Stimulated activated CD4-positive, alpha-beta T cell treated with anti-CD3 and anti-CD28 coated beads, Interleukin-15, amount 100 ng/mL, for 1 hour (primary cell): ENCODE measurements around the gene MRPS30.
"Not testable (repeated sequence)": the region's sequence is repeated elsewhere in the genome, so short reads cannot be mapped to it uniquely, and the experiment has no call there.

Source experiments
- DNase-seq, 2 donors: peaks; one replicate each; pipeline ENCODE4 v3.0.0-alpha.2; 2020; ENCODE audit warnings: low read depth in 1 of 2, low spot score in 1 of 2

MRPS30 gene

GRCh38 chr5:44814761-44815160 is 6.0 kb downstream of the MRPS30 start:
- no peak for DNase-seq

GRCh38 chr5:44821164-44821563 is 12.4 kb downstream of the MRPS30 start:
- no peak for DNase-seq

DNA sequence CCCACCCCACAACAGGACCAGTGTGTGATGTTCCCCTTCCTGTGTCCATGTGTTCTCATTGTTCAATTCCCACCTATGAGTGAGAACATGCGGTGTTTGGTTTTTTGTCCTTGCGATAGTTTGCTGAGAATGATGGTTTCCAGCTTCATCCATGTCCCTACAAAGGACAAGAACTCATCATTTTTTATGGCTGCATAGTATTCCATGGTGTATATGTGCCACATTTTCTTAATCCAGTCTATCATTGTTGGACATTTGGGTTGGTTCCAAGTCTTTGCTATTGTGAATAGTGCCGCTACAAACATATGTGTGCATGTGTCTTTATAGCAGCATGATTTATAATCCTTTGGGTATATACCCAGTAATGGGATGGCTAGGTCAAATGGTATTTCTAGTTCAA is 15.9 kb downstream of the MRPS30 start:
- DNase-seq, result not testable (repeated sequence)

DNA sequence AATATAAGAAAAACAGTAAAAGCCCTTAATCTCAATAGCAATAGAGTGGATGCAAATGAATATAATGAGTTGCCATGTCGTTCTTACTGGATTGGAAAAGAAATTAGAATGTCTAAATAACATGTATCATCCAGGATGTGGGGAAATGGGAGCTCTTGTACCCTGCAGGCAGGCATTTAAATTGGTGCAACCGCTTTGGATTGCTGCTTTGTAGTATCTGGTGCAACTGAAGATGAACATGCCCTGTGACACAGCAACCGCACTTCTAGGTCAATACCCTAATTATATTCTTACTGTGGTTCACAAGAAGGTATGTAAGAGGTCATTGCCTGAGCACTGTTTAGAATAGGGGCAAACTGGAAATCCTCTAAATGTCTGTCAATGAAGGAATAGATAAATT is 18.9 kb downstream of the MRPS30 start:
- DNase-seq, result no peak

DNA sequence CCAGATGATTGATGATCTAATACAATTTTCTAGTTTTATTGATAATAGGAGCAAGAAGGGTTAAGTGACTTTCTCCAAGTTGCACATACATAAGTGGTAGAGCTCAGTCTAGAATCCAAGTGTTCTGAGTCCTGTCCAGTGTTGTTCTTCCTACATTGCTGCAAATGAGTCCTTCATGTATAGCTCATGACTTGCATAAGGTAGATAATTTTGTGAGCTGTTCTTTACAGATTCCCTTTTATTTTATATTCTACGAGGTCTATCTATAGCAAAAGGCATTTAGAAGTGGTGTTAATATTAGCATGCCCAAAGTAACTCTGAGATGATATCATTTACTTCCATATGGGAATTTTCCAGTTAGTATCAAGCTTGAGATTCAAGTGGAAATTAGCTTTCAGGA is 20.0 kb downstream of the MRPS30 start:
- DNase-seq, result no peak

GRCh38 chr5:44830951-44831350 is 22.2 kb downstream of the MRPS30 start:
- DNase-seq, result no peak

- DNase-seq, result no peak
These were observed 24.5 kb downstream of the MRPS30 start for GRCh38 chr5:44833249-44833648.

GRCh38 chr5:44835693-44836092 is 26.9 kb downstream of the MRPS30 start:
- no peak for DNase-seq

- DNase-seq, result no peak
These were observed 30.4 kb downstream of the MRPS30 start for GRCh38 chr5:44839018-44839681.

DNA sequence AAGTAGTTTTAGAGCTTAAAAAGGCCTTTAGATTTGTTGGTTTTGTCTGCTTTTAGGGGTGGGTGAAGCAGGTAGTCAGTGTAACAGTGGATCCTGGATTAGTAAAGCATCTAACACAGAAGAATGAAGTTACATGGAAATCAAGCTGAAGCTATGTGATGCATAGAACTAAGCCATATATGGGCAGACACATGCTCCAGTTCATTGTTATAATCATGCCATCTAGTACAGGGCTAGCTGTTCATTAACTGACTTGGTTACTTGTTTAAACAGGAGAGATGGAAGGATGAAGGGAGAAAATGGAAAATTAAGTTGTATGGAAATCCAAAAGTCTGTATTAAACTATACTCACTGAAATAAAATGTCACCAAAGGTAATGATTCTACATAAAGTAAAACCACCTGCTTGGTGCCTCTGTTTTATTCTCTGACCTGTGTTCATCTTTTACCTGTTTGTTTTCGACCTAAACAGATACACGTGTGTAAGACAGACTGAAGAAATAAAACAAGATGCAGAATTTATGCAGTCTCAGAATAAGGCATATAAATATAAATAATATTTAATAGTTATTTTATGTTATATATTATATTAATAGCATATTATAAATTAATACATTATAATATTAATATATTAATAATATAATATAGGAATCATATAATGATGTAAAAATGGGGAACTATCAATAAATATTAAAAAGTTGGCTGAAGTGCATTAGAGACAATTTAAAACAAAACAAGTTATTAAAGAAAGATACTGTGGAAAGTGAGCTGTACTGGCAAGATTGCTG is 33.9 kb downstream of the MRPS30 start:
- DNase-seq, result no peak

DNA sequence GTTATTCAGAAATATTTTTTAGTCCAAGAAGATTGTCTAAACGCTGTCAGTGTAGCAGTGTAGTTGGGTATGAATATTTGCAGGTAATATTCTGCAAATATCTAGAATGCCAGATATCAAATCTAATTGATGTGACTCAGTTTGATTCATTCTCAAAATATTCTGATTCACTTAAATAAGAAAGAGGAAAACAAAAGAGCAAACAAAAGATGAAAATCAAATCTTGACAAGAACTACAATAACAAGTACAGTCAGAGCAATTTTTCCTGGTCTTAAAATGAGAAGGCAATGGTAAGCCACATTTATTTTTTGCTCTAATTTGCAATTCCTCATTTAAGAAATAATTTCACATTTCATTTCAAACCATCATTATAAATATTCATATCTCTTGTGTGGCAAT is 36.0 kb downstream of the MRPS30 start:
- DNase-seq, result no peak

DNA sequence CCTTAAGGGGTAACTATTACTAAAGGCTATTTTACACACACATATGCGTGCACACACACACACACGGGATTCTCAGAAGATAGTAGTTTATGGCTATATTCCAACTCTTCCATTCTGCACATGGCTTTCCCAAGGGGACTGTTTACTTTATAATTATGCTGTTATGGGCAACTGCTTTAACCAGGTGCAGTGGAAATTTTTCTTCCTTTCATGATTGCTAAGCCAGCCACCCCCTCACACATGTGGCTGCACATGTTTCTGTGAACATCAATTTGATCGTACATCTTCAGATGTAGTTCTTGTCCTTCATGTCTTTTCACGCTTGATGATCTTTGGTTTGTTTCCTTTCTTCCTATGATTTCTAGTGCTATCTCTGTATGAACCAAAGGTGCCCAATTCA is 37.0 kb downstream of the MRPS30 start:
- no peak for DNase-seq

- no peak for DNase-seq
These were observed 38.6 kb downstream of the MRPS30 start for GRCh38 chr5:44847206-44847852.

GRCh38 chr5:44860267-44860666 is 51.5 kb downstream of the MRPS30 start:
- no peak for DNase-seq

GRCh38 chr5:44862808-44863207 is 54.1 kb downstream of the MRPS30 start:
- no peak for DNase-seq
